Bronchial epithelial cell (primary cell): ENCODE data around the gene LRRC15. TPM values are rescaled to one million over a fixed set of nuclear protein-coding genes. Genes with fewer than 3 reads are reported as not detected.

Source experiments
- DNase-seq: peaks from one replicate; pipeline ENCODE4 v3.0.0-alpha.2; 2010; ENCODE audit warnings: low read depth
- FAIRE-seq: peaks from 2 replicates; lab custom pipeline; 2011; peaks lifted over from hg19 to GRCh38; lab: Jason Lieb, UNC
- H3K27me3 ChIP-seq: 2 replicates; pipeline ENCODE4 v1.5.1; 2011; ENCODE audit warnings: low read length; ENCODE audit not compliant: control insufficient read depth, insufficient read depth
- H3K36me3 ChIP-seq: 2 replicates; pipeline ENCODE4 v1.5.1; 2011; ENCODE audit warnings: low read length; ENCODE audit not compliant: control insufficient read depth, insufficient read depth
- H3K4me3 ChIP-seq: 2 replicates; pipeline ENCODE4 v1.5.1; 2011; ENCODE audit warnings: mild to moderate bottlenecking, low read depth, low read length, control low read depth
- total RNA-seq: library from RNA; depleted of rRNA; stranded (reverse); fragments of >200 nt; gene quantifications from 2 replicates; pipeline ENCODE4 v1.2.1, GENCODE V29; 2014
- TF ChIP-seq, protein P1 (sequence below): IDR thresholded peaks from 2 replicates; pipeline ENCODE4 v1.5.1; 2011; ENCODE audit warnings: mild to moderate bottlenecking, moderate library complexity, low read length, control low read depth, inconsistent platforms; ENCODE audit not compliant: insufficient read depth, severe bottlenecking

Gene LRRC15
- total RNA-seq, 1 donor from 2014 or later = not detected

DNA sequence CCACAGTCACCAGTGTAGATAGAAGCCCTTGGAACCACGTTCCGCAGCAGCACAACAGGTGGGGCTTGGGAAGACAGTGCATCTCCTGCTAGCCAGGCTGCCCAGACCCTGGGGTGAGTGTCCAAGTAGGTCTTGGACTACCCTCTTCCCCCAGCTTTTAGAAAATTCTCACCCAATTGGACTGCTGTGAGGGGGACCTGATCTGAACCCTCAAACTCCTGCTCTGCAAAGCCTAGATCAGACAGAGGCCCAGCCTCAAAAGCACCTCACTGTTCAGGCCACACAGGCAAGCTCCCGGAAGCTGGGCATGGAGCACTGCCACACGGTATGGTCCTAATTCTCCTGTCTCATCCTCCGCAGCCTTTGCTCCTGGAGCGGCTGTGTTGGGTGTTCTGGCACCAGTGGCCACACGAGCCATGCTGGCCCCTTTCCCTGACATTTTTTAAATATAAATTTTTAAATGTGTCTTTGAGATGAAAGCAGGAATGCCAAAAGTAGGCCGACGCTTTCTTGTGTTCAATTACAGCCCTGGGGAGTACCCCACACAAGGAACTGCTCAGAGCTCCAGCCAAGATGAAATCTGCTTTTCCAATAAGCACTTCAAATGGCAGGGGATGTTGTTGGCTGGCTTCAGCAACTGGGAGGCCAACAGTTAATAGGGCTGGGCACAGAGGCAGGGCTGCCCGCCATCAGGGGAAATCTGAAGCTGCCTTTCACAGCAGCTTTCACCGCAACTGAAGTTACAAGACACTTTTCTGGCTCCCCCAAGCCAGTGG, 59.3 kb downstream of the LRRC15 start:
- TF ChIP-seq, protein P1, sequence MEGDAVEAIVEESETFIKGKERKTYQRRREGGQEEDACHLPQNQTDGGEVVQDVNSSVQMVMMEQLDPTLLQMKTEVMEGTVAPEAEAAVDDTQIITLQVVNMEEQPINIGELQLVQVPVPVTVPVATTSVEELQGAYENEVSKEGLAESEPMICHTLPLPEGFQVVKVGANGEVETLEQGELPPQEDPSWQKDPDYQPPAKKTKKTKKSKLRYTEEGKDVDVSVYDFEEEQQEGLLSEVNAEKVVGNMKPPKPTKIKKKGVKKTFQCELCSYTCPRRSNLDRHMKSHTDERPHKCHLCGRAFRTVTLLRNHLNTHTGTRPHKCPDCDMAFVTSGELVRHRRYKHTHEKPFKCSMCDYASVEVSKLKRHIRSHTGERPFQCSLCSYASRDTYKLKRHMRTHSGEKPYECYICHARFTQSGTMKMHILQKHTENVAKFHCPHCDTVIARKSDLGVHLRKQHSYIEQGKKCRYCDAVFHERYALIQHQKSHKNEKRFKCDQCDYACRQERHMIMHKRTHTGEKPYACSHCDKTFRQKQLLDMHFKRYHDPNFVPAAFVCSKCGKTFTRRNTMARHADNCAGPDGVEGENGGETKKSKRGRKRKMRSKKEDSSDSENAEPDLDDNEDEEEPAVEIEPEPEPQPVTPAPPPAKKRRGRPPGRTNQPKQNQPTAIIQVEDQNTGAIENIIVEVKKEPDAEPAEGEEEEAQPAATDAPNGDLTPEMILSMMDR = no peak
- Histone ChIP-seq H3K27me3 (peaks cover 9% of the 10 kb centered on the region), H3K4me3 (no peak overlapping the region), H3K36me3 (no peaks in the 10 kb centered on the region)
- FAIRE-seq (no peak), DNase-seq (no peak)

DNA sequence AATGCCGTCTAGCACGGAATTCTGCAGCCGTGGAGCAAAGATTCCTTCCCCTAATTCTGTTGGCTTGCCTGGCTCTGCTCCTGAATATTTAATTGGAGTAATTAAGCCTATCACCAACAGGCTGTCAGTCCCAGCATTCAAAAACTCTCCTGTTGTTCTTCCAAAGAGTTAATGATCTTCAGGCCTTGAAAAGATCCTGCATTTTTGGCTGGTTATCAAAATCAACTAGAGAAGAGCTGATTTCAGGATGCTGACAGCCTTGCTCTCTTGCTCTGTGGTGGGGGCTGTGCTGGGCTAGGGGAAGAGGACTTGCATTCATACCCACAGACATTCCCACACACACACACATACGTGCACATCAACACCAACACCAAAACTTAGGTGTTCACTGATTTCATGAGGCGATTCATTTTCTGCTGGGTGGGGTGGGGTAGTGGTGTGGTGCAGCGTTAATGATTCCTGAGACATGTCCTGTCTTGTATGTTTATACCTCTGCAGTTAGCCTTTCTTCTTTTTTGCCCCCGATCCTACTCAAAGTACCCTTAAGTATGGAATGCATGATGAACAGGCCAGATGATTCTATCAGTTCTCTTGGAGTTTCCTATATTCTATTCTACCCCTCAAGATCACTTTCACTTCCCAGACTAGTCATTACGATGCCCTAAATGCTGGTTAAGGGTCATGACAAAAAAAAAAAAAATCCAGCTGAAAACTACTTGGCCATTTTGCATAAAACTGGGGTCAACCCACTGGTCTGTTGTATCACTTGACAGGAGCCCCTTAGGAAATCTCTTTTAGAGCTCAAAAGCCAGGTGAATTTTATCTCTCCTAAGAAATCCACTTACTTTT, 60.7 kb downstream of the LRRC15 start:
- no peak overlapping the region for H3K4me3 ChIP-seq
- TF ChIP-seq, protein P1 = no peak
- H3K27me3 ChIP-seq = peaks cover 9% of the 10 kb centered on the region
- FAIRE-seq (no peak), DNase-seq (peak; percentile 61)
- no peaks in the 10 kb centered on the region for H3K36me3 ChIP-seq

DNA sequence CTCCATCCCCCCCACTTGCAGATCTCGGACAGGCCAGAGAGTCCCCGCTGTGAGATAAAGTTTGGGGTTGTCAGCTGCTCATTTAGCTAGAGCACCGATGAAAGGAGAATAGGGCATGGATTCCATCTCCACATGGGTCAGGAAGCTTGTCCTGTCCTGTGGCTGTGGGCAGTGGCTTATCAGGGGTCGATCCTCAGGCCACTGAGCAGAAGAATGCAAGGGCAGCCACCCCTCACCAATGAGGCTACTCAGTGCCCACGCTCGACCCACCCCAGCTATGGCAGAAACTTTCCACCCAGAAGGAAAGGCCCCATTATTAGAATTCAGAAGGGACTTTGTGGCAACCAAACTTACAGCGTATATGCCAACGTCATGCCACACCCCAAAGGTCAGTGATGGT, 61.7 kb downstream of the LRRC15 start:
- Histone ChIP-seq H3K27me3 (peaks cover 9% of the 10 kb centered on the region), H3K36me3 (no peaks in the 10 kb centered on the region), H3K4me3 (no peak overlapping the region)
- no peak for DNase-seq
- FAIRE-seq = no peak
- TF ChIP-seq, protein P1 = no peak

DNA sequence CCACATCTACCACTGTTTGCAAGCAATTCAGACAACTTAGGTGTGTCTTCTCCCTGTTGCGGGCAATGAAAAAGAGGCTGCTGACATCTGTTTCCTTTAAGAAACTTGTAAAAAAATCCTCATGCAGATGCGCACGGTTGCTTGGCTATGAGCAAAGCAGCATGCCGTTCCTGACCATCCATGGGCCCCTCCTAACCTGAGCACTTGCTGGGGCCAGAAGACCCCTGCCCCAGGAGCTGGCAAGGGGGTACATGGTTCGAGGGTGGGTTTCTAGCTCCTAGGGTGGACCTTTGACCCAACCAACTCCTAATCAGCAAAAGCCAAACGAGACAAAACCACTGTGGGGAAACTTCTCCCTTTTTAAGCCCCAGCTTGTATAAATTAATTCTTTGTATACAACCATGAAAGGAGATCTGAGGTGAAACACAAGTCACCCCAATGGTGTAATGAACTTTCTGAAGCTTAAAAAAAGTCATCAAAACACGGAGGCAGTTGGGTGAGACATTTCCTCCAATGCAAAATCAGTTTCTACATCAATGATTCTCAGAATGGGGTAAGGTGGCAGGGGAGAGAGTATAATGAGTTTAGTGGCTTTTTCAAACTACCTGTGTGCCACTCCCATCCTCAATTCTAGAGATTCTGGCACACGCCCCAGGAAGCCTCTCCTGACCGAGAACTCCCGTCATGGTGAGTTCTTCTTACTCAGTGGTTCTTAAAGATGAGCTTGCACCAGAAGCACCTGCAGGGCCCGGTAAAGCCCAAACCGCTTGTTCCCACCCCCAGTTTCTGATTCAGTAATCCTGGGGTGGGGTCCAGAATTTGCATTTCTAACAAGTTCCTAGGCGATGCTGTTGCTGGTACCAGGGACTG, 62.5 kb downstream of the LRRC15 start:
- no peak for DNase-seq
- no peak for FAIRE-seq
- Histone ChIP-seq H3K27me3 (peaks cover 9% of the 10 kb centered on the region), H3K36me3 (no peaks in the 10 kb centered on the region), H3K4me3 (no peak overlapping the region)
- TF ChIP-seq, protein P1 = no peak

DNA sequence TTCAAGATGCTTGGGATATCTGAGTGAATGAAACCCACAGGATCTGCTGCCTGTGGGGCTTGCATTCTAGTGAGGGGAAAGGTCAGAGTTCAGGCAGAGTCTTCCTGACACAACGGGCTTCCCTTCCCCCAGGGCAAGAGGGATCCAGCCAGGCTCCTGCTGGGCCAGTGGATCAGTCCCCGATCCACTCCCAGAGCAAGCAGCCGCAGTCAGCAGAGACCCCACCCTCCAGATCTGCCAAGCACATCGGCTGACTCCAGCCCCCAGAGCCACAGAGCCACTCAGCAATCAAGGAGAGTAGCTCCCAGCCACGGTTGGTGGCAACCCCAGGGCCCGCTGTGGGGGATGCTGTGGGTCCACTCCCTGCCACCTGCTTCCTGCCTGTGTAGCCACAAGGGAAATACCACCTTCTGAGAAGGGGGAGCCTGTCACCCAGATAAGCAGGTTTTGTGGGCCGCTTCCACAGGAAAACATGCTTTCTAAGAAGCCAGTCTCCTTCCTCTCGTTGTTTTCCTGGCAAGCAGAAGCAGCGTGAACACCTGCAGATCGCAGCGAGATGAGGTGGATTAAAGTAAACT, 63.3 kb downstream of the LRRC15 start:
- Histone ChIP-seq H3K4me3 (no peak overlapping the region), H3K27me3 (peaks cover 7% of the 10 kb centered on the region), H3K36me3 (no peaks in the 10 kb centered on the region)
- TF ChIP-seq, protein P1 = no peak
- DNase-seq (no peak), FAIRE-seq (no peak)
